SW 1271 (cell line): ENCODE results near the gene TAF4.
"Not testable (repeated sequence)": the region's sequence is repeated elsewhere in the genome, so short reads cannot be mapped to it uniquely, and the experiment has no call there.

ENCODE experiments used
- DNase-seq, 2 experiments: peaks; one replicate each; lab custom pipeline; 2025; lab: John Stamatoyannopoulos, UW

The TAF4 gene

DNA sequence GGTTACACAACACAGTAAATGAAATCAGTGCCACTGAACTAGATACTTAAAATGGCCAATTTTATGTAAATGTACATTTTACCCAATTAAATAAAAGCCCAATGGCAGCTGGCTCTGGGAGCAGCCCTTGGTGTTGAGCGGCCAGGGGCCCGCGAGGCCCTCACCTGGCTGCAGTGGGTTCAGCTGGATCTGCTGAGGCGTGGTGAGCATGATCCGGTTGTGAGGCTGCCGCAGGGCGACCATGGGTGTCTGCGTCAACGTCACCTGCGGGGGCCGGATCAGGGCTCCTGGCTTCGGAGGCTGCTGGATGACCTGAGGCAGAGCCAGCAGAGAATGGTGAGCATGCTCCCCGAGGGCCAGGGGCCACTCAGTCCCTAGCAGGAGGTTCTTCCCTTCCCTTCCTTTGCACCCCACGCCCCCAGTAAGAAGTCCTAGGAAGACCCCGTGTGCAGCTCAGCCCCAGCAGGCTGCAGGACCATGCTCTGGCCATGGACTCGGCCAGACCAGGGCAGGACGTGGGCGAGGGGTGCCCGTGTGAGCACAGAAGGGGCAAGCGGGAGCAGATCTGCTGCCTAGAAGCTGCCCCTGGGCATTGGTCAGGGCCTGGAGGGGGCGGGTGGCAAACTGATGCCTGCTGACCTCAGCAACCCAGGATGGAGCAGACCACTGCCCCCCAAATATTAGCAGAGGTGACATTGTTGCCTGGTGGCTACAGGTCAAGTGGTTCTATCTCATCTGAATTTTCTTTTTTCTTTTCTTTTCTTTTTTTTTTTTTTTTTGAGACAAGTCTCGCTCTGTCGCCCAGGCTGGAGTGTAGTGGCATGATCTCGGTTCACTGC, 61.9 kb downstream of the TAF4 start:
- DNase-seq, result no peak

DNA sequence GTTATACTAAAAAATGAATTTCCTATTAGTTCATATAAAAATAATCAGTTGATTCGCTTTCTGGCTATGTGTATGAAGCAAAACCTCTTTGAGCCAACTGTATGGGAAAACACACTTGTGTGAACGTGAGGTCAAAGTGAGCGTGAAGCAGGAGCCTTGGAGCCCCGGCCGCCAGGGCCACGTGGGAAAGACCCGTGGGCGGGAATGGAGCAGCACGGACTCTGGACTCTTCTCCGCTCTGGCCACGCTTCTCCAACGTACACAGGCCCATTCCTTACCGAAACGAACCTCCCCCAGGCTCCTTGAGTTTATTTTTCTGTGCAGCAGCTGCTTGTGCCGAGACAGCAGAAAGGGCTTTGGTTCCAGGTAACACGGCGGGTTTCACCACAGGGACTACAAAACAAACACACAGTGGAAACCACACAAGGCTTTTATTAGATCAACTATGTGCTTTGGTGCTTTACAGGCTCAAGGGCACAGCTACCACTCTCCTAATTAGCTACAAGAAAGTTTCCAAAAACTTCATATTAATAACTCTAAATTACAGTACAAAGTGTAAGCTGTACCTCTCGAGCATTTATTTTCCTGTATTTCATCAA, 62.7 kb downstream of the TAF4 start:
- no peak for DNase-seq

GRCh38 chr20:62001178-62001715, 64.4 kb downstream of the TAF4 start:
- no peak for DNase-seq

DNA sequence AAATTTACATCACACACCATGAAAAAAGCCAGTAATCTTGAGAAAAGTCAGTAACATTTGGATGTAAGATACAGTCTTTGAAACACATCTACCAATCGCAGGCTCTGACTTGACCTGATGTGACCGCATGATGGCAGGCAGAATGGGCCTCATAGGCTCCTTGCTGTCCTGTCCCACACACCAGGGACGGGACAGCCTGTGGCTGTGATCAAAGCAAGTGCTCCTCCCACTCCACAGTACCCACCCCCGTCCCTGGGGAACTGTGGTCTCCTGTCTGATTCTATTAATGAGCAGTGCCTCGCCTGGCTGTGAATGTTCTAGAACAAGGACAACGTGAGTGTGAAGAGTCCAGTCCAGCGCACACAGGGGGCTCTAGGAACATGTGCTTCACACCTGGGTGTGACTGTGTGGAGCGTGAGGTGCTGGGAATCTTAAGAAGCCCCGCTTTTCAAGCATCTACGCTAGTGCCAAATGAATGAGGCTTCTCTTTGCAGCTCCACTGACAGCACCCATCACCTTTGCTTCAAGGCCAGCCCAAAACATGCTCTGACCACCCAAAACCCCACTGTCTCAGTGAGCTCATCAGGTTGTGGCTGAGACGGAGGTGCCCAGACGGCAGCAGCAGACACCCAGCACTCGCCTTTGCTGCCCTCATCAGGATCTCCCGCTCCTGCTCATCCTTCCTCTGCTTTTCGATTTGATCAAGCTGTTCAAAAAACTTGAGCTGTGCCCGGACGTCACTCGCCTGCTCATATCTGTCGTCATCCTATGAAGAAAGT, 67.1 kb downstream of the TAF4 start:
- no peak for DNase-seq

GRCh38 chr20:61997891-61998290, 67.8 kb downstream of the TAF4 start:
- DNase-seq, result no peak

DNA sequence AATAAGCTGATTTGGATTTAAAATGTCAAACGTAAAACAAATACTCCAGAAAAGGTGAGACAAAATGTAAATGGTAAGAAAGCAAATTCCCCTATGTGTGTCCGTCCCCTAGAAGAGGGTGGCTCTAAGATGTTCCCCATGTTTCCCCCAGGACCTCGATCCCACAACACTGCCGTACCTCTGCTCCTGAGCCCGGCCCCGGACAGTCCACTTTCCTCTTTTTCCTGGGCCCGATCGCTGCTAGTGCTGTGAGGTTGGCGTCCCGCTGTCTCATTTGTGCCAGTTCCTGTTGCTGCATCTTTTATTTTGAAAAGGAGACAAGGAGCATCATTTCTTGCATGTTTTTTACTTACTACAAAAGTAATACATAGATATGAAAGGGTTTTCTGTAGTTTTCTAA, 68.3 kb downstream of the TAF4 start:
- no peak for DNase-seq

GRCh38 chr20:61994546-61994945, 71.1 kb downstream of the TAF4 start:
- no peak for DNase-seq

DNA sequence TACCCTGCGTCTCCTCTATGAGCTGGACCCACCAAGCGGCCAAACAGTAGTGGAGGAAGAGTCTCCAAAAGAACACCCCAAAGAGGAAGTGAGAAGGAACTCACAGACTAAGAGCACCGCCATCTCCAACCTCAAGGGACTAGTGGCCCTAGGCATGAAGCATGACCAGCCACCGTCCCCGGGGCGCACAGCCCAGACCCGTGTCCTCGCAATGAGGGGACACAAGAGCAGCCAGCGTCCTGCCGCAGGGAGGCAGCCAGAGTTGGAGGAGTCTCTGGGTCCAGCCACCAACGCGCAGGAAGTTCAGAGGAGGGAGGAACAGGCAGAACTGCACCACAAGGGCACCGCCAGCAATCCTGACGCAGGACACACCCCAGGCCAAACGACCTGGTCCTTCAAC, 72.6 kb downstream of the TAF4 start:
- no peak for DNase-seq

GRCh38 chr20:61991476-61991875, 74.2 kb downstream of the TAF4 start:
- DNase-seq, result no peak

GRCh38 chr20:61990484-61990883, 75.2 kb downstream of the TAF4 start:
- no peak for DNase-seq

DNA sequence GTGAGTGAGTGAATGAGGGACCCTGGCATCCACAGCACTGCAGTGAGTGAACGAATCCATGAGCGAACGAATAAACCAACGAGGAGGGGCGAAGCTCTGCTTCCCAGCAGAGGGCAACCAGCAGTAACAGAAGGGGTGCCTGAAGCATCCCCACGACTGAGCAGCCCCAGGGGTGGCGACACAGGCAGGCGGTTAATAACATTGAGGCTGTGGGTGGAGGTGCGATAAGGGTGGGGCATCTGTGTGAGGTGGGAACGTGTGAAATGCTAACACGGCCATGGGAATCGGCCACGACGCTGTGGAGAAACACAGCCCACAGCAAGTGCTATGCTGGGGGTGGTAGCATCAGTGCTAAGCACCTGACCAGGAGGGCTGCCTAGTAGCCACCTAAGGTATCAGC, 75.9 kb downstream of the TAF4 start:
- DNase-seq, result no peak

DNA sequence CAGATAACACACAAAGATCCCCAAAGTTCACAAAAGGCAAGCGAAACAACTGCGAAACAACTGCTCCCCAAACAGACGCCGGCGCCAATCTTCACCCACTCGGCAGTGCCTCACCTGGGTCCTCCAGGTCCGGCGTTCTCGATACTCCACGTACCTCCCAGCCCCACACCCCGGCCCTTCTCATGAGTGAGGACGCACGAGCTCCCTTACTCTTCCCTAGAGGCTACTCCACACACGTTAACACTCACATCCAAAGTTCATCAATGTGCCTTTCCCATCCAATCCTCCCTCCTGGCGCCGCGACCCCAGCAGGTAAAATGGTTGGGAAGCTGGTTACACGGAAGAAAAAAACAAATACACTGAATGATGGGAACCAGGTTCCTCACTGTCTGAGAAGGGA, 77.0 kb downstream of the TAF4 start:
- no peak for DNase-seq

- no peak for DNase-seq
These were observed 78.8 kb downstream of the TAF4 start for GRCh38 chr20:61986762-61987321.

- no peak for DNase-seq
These were observed 80.6 kb downstream of the TAF4 start for GRCh38 chr20:61985096-61985495.

DNA sequence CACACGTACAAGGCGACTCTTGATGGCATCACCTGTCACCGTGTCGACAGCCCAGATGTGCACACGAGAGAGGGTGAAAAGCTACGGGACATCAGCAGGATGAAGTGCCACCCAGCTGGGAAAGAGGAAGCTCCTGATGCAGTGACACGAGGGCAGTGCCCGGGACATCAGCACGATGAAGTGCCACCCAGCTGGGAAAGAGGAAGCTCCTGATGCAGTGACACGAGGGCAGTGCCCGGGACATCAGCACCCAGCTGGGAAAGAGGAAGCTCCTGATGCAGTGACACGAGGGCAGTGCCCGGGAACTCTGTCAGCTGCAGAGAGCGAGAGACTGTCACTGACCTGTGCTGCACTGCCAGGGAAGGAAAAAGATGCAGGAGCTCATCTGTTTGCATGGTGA, 81.2 kb downstream of the TAF4 start:
- DNase-seq, result not testable (repeated sequence)

DNA sequence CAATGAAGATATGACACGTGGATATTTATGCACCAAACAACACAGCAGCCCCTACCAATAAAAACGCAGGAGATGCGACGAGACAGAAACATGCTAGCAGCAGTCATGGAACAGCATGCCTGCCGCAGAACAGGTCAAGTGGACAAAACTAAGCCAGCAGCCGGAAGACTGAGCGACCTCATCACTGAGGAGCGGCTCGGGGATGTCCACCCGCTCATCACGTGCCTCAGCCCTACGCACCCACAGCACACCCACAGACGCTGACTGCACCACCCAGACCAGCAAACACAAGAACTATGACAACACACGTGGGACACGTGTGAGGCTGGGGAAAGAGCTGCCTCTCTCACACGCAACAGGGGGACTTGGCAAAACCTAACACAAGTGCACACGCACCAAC, 81.7 kb downstream of the TAF4 start:
- DNase-seq, result no peak

DNA sequence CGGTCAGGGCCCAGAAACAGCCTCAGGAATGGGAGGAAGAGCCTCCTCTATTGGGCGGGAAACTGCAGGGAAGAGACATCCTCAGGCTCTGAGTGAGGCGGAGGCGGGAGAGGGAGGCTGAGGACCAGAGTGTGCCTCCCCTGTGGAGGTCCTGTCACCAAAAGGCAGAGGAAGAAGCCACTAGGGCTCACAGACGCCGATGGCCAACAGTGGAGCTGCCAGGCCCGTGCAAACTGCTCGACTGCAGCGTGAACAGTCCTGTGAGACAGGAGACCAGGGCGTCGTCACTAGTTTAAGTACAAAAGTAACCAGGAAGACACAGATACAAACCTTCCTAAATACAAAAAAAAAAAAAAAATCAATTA, 82.7 kb downstream of the TAF4 start:
- no peak for DNase-seq

- no peak for DNase-seq
These were observed 83.3 kb downstream of the TAF4 start for GRCh38 chr20:61982191-61982950.

DNA sequence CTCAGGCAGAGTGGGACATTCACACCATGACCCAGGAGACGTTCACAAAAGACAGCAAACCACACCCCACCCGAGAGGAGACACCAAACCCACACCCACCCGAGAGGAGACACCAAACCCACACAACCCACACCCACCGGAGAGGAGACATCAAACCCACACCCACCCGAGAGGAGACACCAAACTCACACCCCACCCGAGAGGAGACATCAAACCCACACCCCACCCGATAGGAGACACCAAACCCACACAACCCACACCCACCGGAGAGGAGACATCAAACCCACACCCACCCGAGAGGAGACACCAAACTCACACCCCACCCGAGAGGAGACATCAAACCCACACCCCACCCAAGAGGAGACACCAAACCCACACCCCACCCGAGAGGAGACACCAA, 84.0 kb downstream of the TAF4 start:
- not testable (repeated sequence) for DNase-seq

- peak in 1 of 2 experiments; percentile 35 for DNase-seq
These were observed 84.8 kb downstream of the TAF4 start for GRCh38 chr20:61980647-61981583.
